SK-N-MC (cell line): ENCODE results near the gene ATP2B2.

Experiments used
- EZH2 ChIP-seq: fragments of 200-600 bp; sonication (generic); IDR thresholded peaks from one replicate; pipeline ENCODE4 v1.6.1; 2017; ENCODE audit warnings: antibody characterized with exemption
- POLR2AphosphoS5 ChIP-seq: IDR thresholded peaks from 2 replicates; pipeline ENCODE4 v1.6.1; 2012; ENCODE audit warnings: mild to moderate bottlenecking, low read depth, low read length, borderline replicate concordance

GRCh38 chr3:10495614-10496013 is 9.8 kb downstream of the ATP2B2 start:
- TF ChIP-seq EZH2: no peak
- no peak for TF ChIP-seq POLR2AphosphoS5
